Progenitor cell of endocrine pancreas (in vitro differentiated cells): Measurements from ENCODE around the gene ACHE. TPM values are rescaled to one million over a fixed set of nuclear protein-coding genes. Genes with fewer than 3 reads are reported as not detected.

Source experiments
- DNase-seq: peaks from one replicate; pipeline ENCODE4 v3.0.0; 2021; ENCODE audit warnings: low spot score; ENCODE audit not compliant: unreplicated experiment
- H3K27ac Mint-ChIP-seq: 2 replicates; pipeline ENCODE4 v1.8.0; 2021; ENCODE audit warnings: mild to moderate bottlenecking, moderate library complexity, mixed read lengths
- H3K27me3 Mint-ChIP-seq: 2 replicates; pipeline ENCODE4 v1.8.0; 2021; ENCODE audit warnings: mixed read lengths
- H3K36me3 Mint-ChIP-seq: 2 replicates; pipeline ENCODE4 v1.8.0; 2022; ENCODE audit warnings: mixed read lengths; ENCODE audit not compliant: insufficient read depth
- H3K4me1 Mint-ChIP-seq: 2 replicates; pipeline ENCODE4 v1.8.0; 2021; ENCODE audit warnings: low read depth, mixed read lengths
- H3K4me3 Mint-ChIP-seq: 2 replicates; pipeline ENCODE4 v1.8.0; 2021; ENCODE audit warnings: low read depth, mild to moderate bottlenecking, moderate library complexity, mixed read lengths
- H3K9me3 Mint-ChIP-seq: 2 replicates; pipeline ENCODE4 v1.8.0; 2021; ENCODE audit warnings: low read depth, mixed read lengths
- CTCF ChIP-seq: fragments of 200-600 bp; sonication (generic); IDR thresholded peaks from one replicate; pipeline ENCODE4 v1.5.0; 2021; ENCODE audit warnings: antibody characterized with exemption, mild to moderate bottlenecking; ENCODE audit not compliant: unreplicated experiment
- total RNA-seq: library from RNA; stranded (reverse); gene quantifications from 2 replicates; pipeline ENCODE4 v1.2.1, GENCODE V29; 2021

ACHE gene
- total RNA-seq, 1 donor from 2014 or later, result 4.0 TPM

GRCh38 chr7:100874300-100874576 is 21.4 kb downstream of the ACHE start:
- no peak for DNase-seq
- Mint-ChIP-seq H3K4me3 (peak overlapping the region; percentile 93), H3K27ac (peak overlapping the region; percentile 99), H3K4me1 (peaks cover 22% of the 10 kb centered on the region), H3K9me3 (no peaks in the 10 kb centered on the region), H3K36me3 (peaks cover 34% of the 10 kb centered on the region), H3K27me3 (no peaks in the 10 kb centered on the region)
- TF ChIP-seq CTCF, result no peak

- peaks cover 22% of the 10 kb centered on the region for H3K4me1 Mint-ChIP-seq
These were observed 21.9 kb downstream of the ACHE start for GRCh38 chr7:100873599-100874299.

GRCh38 chr7:100867776-100868485 is 27.8 kb downstream of the ACHE start:
- H3K36me3 Mint-ChIP-seq, result peaks cover 14% of the 10 kb centered on the region
- peak; percentile 45 for DNase-seq
- H3K4me3 Mint-ChIP-seq, result peak overlapping the region; percentile 93
- H3K4me1 Mint-ChIP-seq, result peaks cover 7% of the 10 kb centered on the region
- peak overlapping the region; percentile 95 for H3K27ac Mint-ChIP-seq
- H3K9me3 Mint-ChIP-seq, result no peaks in the 10 kb centered on the region
- TF ChIP-seq CTCF, result no peak
- no peaks in the 10 kb centered on the region for H3K27me3 Mint-ChIP-seq

More at GRCh38 chr7:100873599-100874299, 21.9 kb downstream of the ACHE start:
- H3K9me3 Mint-ChIP-seq, result no peaks in the 10 kb centered on the region
- no peaks in the 10 kb centered on the region for H3K27me3 Mint-ChIP-seq
- no peak for DNase-seq
- H3K36me3 Mint-ChIP-seq, result peaks cover 32% of the 10 kb centered on the region
- no peak for TF ChIP-seq CTCF
- H3K4me3 Mint-ChIP-seq, result peak overlapping the region; percentile 93
- H3K27ac Mint-ChIP-seq, result peak overlapping the region; percentile 99

GRCh38 chr7:100867040-100867775 is 28.5 kb downstream of the ACHE start, which contains the start of gene TRIP6:
TRIP6 (plus strand) TSS chr7:100867387; CDS start chr7:100867498, 111 bp downstream.
- H3K27me3 Mint-ChIP-seq, result no peaks in the 10 kb centered on the region

More at GRCh38 chr7:100867040-100867775, 28.5 kb downstream of the ACHE start, which contains the start of gene TRIP6:
- Mint-ChIP-seq H3K4me1 (peaks cover 7% of the 10 kb centered on the region), H3K36me3 (peaks cover 11% of the 10 kb centered on the region), H3K4me3 (peak within 1 kb of the TSS; percentile 93), H3K9me3 (no peaks in the 10 kb centered on the region), H3K27ac (peak within 1 kb of the TSS; percentile 99)
- TF ChIP-seq CTCF, result no peak
- peak; percentile 66 for DNase-seq
